Upper lobe of right lung (tissue), 1 donor: Measurements from ENCODE around the gene HSF2BP. TPM values are rescaled to one million over a fixed set of nuclear protein-coding genes. Genes with fewer than 3 reads are reported as not detected.
"Not testable (repeated sequence)": the region's sequence is repeated elsewhere in the genome, so short reads cannot be mapped to it uniquely, and the experiment has no call there.

ENCODE experiments used
- ATAC-seq: fragments of 200-7000 bp; cut with Tn5 transposase; one replicate; pipeline ENCODE4 v1.9.1; 2020; ENCODE audit warnings: mild to moderate bottlenecking, moderate library complexity
- DNase-seq: peaks from one replicate; pipeline ENCODE4 v3.0.0-alpha.2; 2020
- H3K27ac ChIP-seq: fragments of 200-600 bp; one replicate; pipeline ENCODE4 v1.8.0; 2022
- H3K27me3 ChIP-seq: fragments of 200-600 bp; one replicate; pipeline ENCODE4 v1.8.0; 2022; ENCODE audit warnings: mild to moderate bottlenecking
- H3K36me3 ChIP-seq: fragments of 200-600 bp; one replicate; pipeline ENCODE4 v1.8.0; 2022
- H3K4me1 ChIP-seq: fragments of 200-600 bp; one replicate; pipeline ENCODE4 v1.8.0; 2022
- H3K4me3 ChIP-seq: fragments of 200-600 bp; one replicate; pipeline ENCODE4 v1.8.0; 2022; ENCODE audit warnings: mild to moderate bottlenecking
- H3K9me3 ChIP-seq: fragments of 200-600 bp; one replicate; pipeline ENCODE4 v1.8.0; 2022
- CTCF ChIP-seq: fragments of 200-600 bp; IDR thresholded peaks from one replicate; pipeline ENCODE4 v1.8.0; 2022; ENCODE audit warnings: antibody characterized with exemption
- intact Hi-C: fragments of 100-400 bp; cut with DNase I; formaldehyde crosslinking; loops from one replicate; pipeline ENCODE4 v1.11.0; 2022
- total RNA-seq: library from RNA; stranded (reverse); fragmentation: NEBNext Ultra II Directional; extraction: Animal tissue kit (Norgen Biotek cat#: 25700); gene quantifications from one replicate; pipeline ENCODE4 v1.2.1, GENCODE V29; 2021
- donor health status: DM: no; HTN: yes; CAD: no; lungs with severe emphysema.

The HSF2BP gene
- total RNA-seq, 1 donor from 2014 or later, result 0.41 TPM

GRCh38 chr21:43599728-43600127 is 59.6 kb downstream of the HSF2BP start:
- Histone ChIP-seq H3K36me3 (no peaks in the 10 kb centered on the region), H3K4me3 (no peak overlapping the region), H3K27ac (no peak overlapping the region), H3K4me1 (no peaks in the 10 kb centered on the region), H3K9me3 (no peaks in the 10 kb centered on the region), H3K27me3 (no peaks in the 10 kb centered on the region)
- no peak for TF ChIP-seq CTCF
- ATAC-seq, result no peak
- no peak for DNase-seq
- intact Hi-C loops, result no loop called here

- no peak for DNase-seq
- H3K9me3 ChIP-seq, result no peaks in the 10 kb centered on the region
- no peak for TF ChIP-seq CTCF
- intact Hi-C loops, result no loop called here
- no peaks in the 10 kb centered on the region for H3K27me3 ChIP-seq
- no peak overlapping the region for H3K4me3 ChIP-seq
- H3K27ac ChIP-seq, result no peak overlapping the region
- no peaks in the 10 kb centered on the region for H3K36me3 ChIP-seq
- ATAC-seq, result no peak
- no peaks in the 10 kb centered on the region for H3K4me1 ChIP-seq
Measured at GRCh38 chr21:43598416-43599120, 60.7 kb downstream of the HSF2BP start.

- H3K4me3 ChIP-seq, result no peak overlapping the region
- H3K27me3 ChIP-seq, result no peaks in the 10 kb centered on the region
- DNase-seq (no peak), ATAC-seq (no peak)
- no peak for TF ChIP-seq CTCF
- H3K36me3 ChIP-seq, result no peaks in the 10 kb centered on the region
- no peak overlapping the region for H3K27ac ChIP-seq
- H3K4me1 ChIP-seq, result no peaks in the 10 kb centered on the region
- no peaks in the 10 kb centered on the region for H3K9me3 ChIP-seq
- intact Hi-C loops, result no loop called here
Measured at GRCh38 chr21:43597540-43598250, 61.6 kb downstream of the HSF2BP start.

GRCh38 chr21:43597052-43597451 is 62.2 kb downstream of the HSF2BP start:
- Histone ChIP-seq H3K36me3 (no peaks in the 10 kb centered on the region), H3K9me3 (no peaks in the 10 kb centered on the region), H3K27ac (no peak overlapping the region), H3K4me1 (no peaks in the 10 kb centered on the region), H3K27me3 (no peaks in the 10 kb centered on the region), H3K4me3 (no peak overlapping the region)
- no peak for ATAC-seq
- intact Hi-C loops, result no loop called here
- no peak for DNase-seq
- no peak for TF ChIP-seq CTCF

- no peaks in the 10 kb centered on the region for H3K9me3 ChIP-seq
- H3K27me3 ChIP-seq, result no peaks in the 10 kb centered on the region
- DNase-seq (no peak), ATAC-seq (no peak)
- H3K27ac ChIP-seq, result no peak overlapping the region
- intact Hi-C loops, result no loop called here
- no peak for TF ChIP-seq CTCF
- no peaks in the 10 kb centered on the region for H3K4me1 ChIP-seq
- no peak overlapping the region for H3K4me3 ChIP-seq
- H3K36me3 ChIP-seq, result no peaks in the 10 kb centered on the region
Measured at GRCh38 chr21:43596616-43597015, 62.7 kb downstream of the HSF2BP start.

- H3K4me1 ChIP-seq, H3K4me3 ChIP-seq, H3K9me3 ChIP-seq, H3K27me3 ChIP-seq, H3K27ac ChIP-seq, intact Hi-C loops, H3K36me3 ChIP-seq, ATAC-seq, DNase-seq: not testable (repeated sequence)
Measured at GRCh38 chr21:43595769-43596168, 63.5 kb downstream of the HSF2BP start.
